Pons (tissue), 1 donor: ENCODE results near the gene HYLS1.

Experiments used
- DNase-seq: peaks from one replicate; pipeline ENCODE4 v3.0.0-alpha.2; 2016; ENCODE audit warnings: low spot score

The HYLS1 gene

GRCh38 chr11:125934473-125934872 lies 47.0 kb downstream of the HYLS1 start:
- DNase-seq, result no peak

- no peak for DNase-seq
Measured at GRCh38 chr11:125935056-125935455, 47.6 kb downstream of the HYLS1 start.

GRCh38 chr11:125935618-125936199 lies 48.2 kb downstream of the HYLS1 start:
- DNase-seq, result no peak

GRCh38 chr11:125938418-125938817 lies 51.0 kb downstream of the HYLS1 start:
- DNase-seq, result no peak

- DNase-seq, result no peak
Measured at GRCh38 chr11:125939081-125939521, 51.6 kb downstream of the HYLS1 start.

GRCh38 chr11:125940145-125940544 lies 52.7 kb downstream of the HYLS1 start:
- no peak for DNase-seq

- DNase-seq, result no peak
Measured at GRCh38 chr11:125941267-125941618, 53.8 kb downstream of the HYLS1 start.

GRCh38 chr11:125941619-125942611 lies 54.4 kb downstream of the HYLS1 start:
- no peak for DNase-seq

- no peak for DNase-seq
Measured at GRCh38 chr11:125942771-125943428, 55.4 kb downstream of the HYLS1 start.

- DNase-seq, result no peak
Measured at GRCh38 chr11:125943661-125944349, 56.3 kb downstream of the HYLS1 start.

- no peak for DNase-seq
Measured at GRCh38 chr11:125944350-125945010, 57.0 kb downstream of the HYLS1 start.

GRCh38 chr11:125945011-125945796 lies 57.7 kb downstream of the HYLS1 start:
- DNase-seq, result no peak

GRCh38 chr11:125945797-125946520 lies 58.5 kb downstream of the HYLS1 start, which contains the start of gene VSIG10L2:
VSIG10L2 (plus strand) TSS chr11:125946044; CDS start chr11:125946056, 12 bp downstream.
- DNase-seq, result no peak

- no peak for DNase-seq
Measured at GRCh38 chr11:125946712-125947418, 59.4 kb downstream of the HYLS1 start.

GRCh38 chr11:125947419-125948277 lies 60.2 kb downstream of the HYLS1 start:
- no peak for DNase-seq

GRCh38 chr11:125948278-125949051 lies 61.0 kb downstream of the HYLS1 start:
- DNase-seq, result no peak
